H9 (cell line): ENCODE results near the gene EIF2D. TPM values are rescaled to one million over a fixed set of nuclear protein-coding genes. Genes with fewer than 3 reads are reported as not detected.

Source experiments
- DNase-seq: peaks from one replicate; pipeline ENCODE4 v3.0.0-alpha.2; 2017
- H2AFZ ChIP-seq: one replicate; pipeline ENCODE4 v1.6.1; 2013; ENCODE audit warnings: mild to moderate bottlenecking, low read length, control low read depth, moderate library complexity
- H2AK5ac ChIP-seq: 2 replicates; pipeline ENCODE4 v1.6.1; 2013; ENCODE audit warnings: low read length, control low read depth, mixed read lengths; ENCODE audit not compliant: insufficient read length
- H2BK120ac ChIP-seq: one replicate; pipeline ENCODE4 v1.6.1; 2013; ENCODE audit warnings: low read depth, mild to moderate bottlenecking, low read length, control low read depth, inconsistent platforms; ENCODE audit not compliant: poor library complexity, severe bottlenecking
- H2BK12ac ChIP-seq: 2 replicates; pipeline ENCODE4 v1.6.1; 2013; ENCODE audit warnings: low read length, control low read depth, mixed read lengths, low read depth; ENCODE audit not compliant: insufficient read length
- H2BK15ac ChIP-seq: 2 replicates; pipeline ENCODE4 v1.6.1; 2013; ENCODE audit warnings: low read depth, low read length, control low read depth
- H2BK20ac ChIP-seq: one replicate; pipeline ENCODE4 v1.6.1; 2013; ENCODE audit warnings: low read depth, mild to moderate bottlenecking, low read length, control low read depth, inconsistent platforms; ENCODE audit not compliant: poor library complexity, severe bottlenecking
- H2BK5ac ChIP-seq: 2 replicates; pipeline ENCODE4 v1.6.1; 2013; ENCODE audit warnings: low read length, control low read depth, mixed read lengths; ENCODE audit not compliant: insufficient read length
- H3K14ac ChIP-seq: 2 replicates; pipeline ENCODE4 v1.6.1; 2013; ENCODE audit warnings: low read length, control low read depth; ENCODE audit not compliant: insufficient read depth
- H3K18ac ChIP-seq: 2 replicates; pipeline ENCODE4 v1.6.1; 2013; ENCODE audit warnings: low read depth, mild to moderate bottlenecking, mixed read lengths, low read length, control low read depth; ENCODE audit not compliant: insufficient read length
- H3K23ac ChIP-seq: 2 replicates; pipeline ENCODE4 v1.6.1; 2013; ENCODE audit warnings: low read length, control low read depth, mixed read lengths, low read depth; ENCODE audit not compliant: insufficient read length
- H3K23me2 ChIP-seq: 2 replicates; pipeline ENCODE4 v1.6.1; 2013; ENCODE audit warnings: low read depth, mild to moderate bottlenecking, mixed read lengths, low read length, control low read depth; ENCODE audit not compliant: insufficient read length, poor library complexity, severe bottlenecking
- H3K27ac ChIP-seq: 2 replicates; pipeline ENCODE4 v1.5.1; 2013; ENCODE audit warnings: low read length, control low read depth, mixed read lengths, low read depth; ENCODE audit not compliant: insufficient read length
- H3K27me3 ChIP-seq: 2 replicates; pipeline ENCODE4 v1.6.1; 2013; ENCODE audit warnings: low read length, control low read depth, inconsistent platforms; ENCODE audit not compliant: insufficient read depth
- H3K4ac ChIP-seq: 2 replicates; pipeline ENCODE4 v1.6.1; 2013; ENCODE audit warnings: low read depth, mild to moderate bottlenecking, control low read depth, inconsistent platforms, low read length, moderate library complexity
- H3K4me1 ChIP-seq: 2 replicates; pipeline ENCODE4 v1.6.1; 2013; ENCODE audit warnings: low read length, control low read depth, inconsistent platforms; ENCODE audit not compliant: insufficient read depth
- H3K4me2 ChIP-seq: 2 replicates; pipeline ENCODE4 v1.6.1; 2013; ENCODE audit warnings: low read length, control low read depth, mixed read lengths; ENCODE audit not compliant: insufficient read length, insufficient read depth
- H3K56ac ChIP-seq: 2 replicates; pipeline ENCODE4 v1.6.1; 2013; ENCODE audit warnings: low read depth, mild to moderate bottlenecking, mixed read lengths, low read length, control low read depth; ENCODE audit not compliant: insufficient read length
- H3K79me1 ChIP-seq: 2 replicates; pipeline ENCODE4 v1.6.1; 2013; ENCODE audit warnings: low read depth, mild to moderate bottlenecking, moderate library complexity, low read length, control low read depth, inconsistent platforms; ENCODE audit not compliant: insufficient read depth, poor library complexity, severe bottlenecking
- H3K79me2 ChIP-seq: 2 replicates; pipeline ENCODE4 v1.6.1; 2013; ENCODE audit warnings: low read length, control low read depth, inconsistent platforms; ENCODE audit not compliant: insufficient read depth
- H3K9ac ChIP-seq: 2 replicates; pipeline ENCODE4 v1.6.1; 2013; ENCODE audit warnings: low read length, control low read depth, mixed read lengths; ENCODE audit not compliant: insufficient read length; ENCODE audit errors: extremely low read depth
- H3K9me3 ChIP-seq: one replicate; pipeline ENCODE4 v1.6.1; 2013; ENCODE audit warnings: low read depth, low read length, inconsistent platforms; ENCODE audit not compliant: control insufficient read depth
- H3T11ph ChIP-seq: one replicate; pipeline ENCODE4 v1.6.1; 2013; ENCODE audit warnings: mild to moderate bottlenecking, low read length, control low read depth, inconsistent platforms
- H4K20me1 ChIP-seq: one replicate; pipeline ENCODE4 v1.6.1; 2013; ENCODE audit not compliant: control insufficient read depth, insufficient read length, insufficient read depth
- H4K5ac ChIP-seq: 2 replicates; pipeline ENCODE4 v1.6.1; 2013; ENCODE audit warnings: low read depth, mild to moderate bottlenecking, mixed read lengths, low read length, control low read depth; ENCODE audit not compliant: insufficient read length
- H4K8ac ChIP-seq: replicated peaks from 2 replicates; pipeline ENCODE4 v1.6.1; 2013; ENCODE audit warnings: low read length, control low read depth, mixed read lengths, low read depth; ENCODE audit not compliant: insufficient read length
- H4K91ac ChIP-seq: 2 replicates; pipeline ENCODE4 v1.6.1; 2013; ENCODE audit warnings: low read depth, mild to moderate bottlenecking, moderate library complexity, mixed read lengths, low read length, control low read depth; ENCODE audit not compliant: insufficient read length
- H3K27ac Mint-ChIP-seq, 3 experiments: 2 replicates in 2 of 3; 3 replicates in 1 of 3; pipeline ENCODE4 v1.8.0; 2020 to 2021; ENCODE audit warnings: mixed read lengths in 3 of 3, mild to moderate bottlenecking in 1 of 3, moderate library complexity in 1 of 3
- H3K27me3 Mint-ChIP-seq: 2 replicates; pipeline ENCODE4 v1.8.0; 2021; ENCODE audit warnings: low read depth, mild to moderate bottlenecking, moderate library complexity, mixed read lengths
- H3K36me3 Mint-ChIP-seq, 3 experiments: 2 replicates in 2 of 3; 3 replicates in 1 of 3; pipeline ENCODE4 v1.8.0; 2020 to 2021; ENCODE audit warnings: low read depth in 3 of 3, mixed read lengths in 3 of 3; ENCODE audit not compliant: insufficient read depth in 1 of 3
- H3K4me1 Mint-ChIP-seq, 2 experiments: 2 replicates each; pipeline ENCODE4 v1.8.0; 2020; ENCODE audit warnings: mixed read lengths in 2 of 2
- H3K4me3 Mint-ChIP-seq, 2 experiments: 2 replicates in 1 of 2; 3 replicates in 1 of 2; pipeline ENCODE4 v1.8.0; 2020 to 2021; ENCODE audit warnings: mild to moderate bottlenecking in 2 of 2, mixed read lengths in 2 of 2, moderate library complexity in 1 of 2
- H3K9me3 Mint-ChIP-seq, 2 experiments: 2 replicates in 1 of 2; 3 replicates in 1 of 2; pipeline ENCODE4 v1.8.0; 2020; ENCODE audit warnings: mild to moderate bottlenecking in 2 of 2, mixed read lengths in 2 of 2, moderate library complexity in 1 of 2
- WGBS: extraction: QIAGEN DNeasy Blood & Tissue Kit; methylation state at CpG from one replicate; pipeline ENCODE4 v1.1.7; 2013; ENCODE audit warnings: missing lambda C conversion rate, low lambda C conversion rate, mixed read lengths; ENCODE audit not compliant: insufficient read length; ENCODE audit errors: extremely low coverage; 5-methylcytosine and 5-hydroxymethylcytosine counted together
- total RNA-seq: library from RNA; stranded (reverse); gene quantifications from 2 replicates; pipeline ENCODE4 v1.2.1, GENCODE V29; 2021
- TF ChIP-seq, protein P1 (sequence below): fragments of 200-600 bp; sonication (generic); conservative IDR thresholded peaks from 3 replicates; pipeline ENCODE4 v1.8.0; 2021; ENCODE audit warnings: antibody characterized with exemption, mild to moderate bottlenecking

The EIF2D gene
- total RNA-seq, 1 experiment from 2014 or later = 35.8 TPM

DNA sequence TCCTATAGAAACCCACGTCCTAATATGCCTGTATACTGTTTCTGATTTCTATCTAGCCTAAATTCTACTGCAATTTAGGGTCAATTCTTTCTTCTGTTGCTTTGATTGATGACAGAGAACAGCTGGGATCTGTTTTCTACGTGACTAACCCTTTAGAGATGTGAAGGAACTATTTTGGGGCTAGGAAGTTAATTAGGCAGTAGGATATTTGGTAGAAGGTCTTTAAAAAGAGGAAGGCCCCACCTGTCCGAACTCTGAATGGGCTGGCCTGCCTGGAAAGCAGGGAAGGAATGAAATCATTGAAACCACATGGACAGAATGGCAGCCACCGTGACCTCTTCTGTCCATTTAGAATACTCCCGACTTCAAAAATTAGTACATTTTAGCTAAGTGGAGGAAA, 21.0 kb downstream of the EIF2D start:
- Histone ChIP-seq H3K79me2 (no peaks in the 10 kb centered on the region), H4K20me1 (no peaks in the 10 kb centered on the region), H3K14ac (no peak overlapping the region), H3K4me2 (no peak overlapping the region), H2BK5ac (no peak overlapping the region), H3K56ac (no peak overlapping the region), H3K4ac (no peak overlapping the region), H4K8ac (no peak overlapping the region), H3K9ac (no peak overlapping the region), H2BK15ac (no peak overlapping the region), H3K27ac (no peak overlapping the region), H3K18ac (no peak overlapping the region), H2BK12ac (no peak overlapping the region), H3K27me3 (no peaks in the 10 kb centered on the region), H3K23ac (no peak overlapping the region), H2BK20ac (no peak overlapping the region), H4K5ac (no peak overlapping the region), H2AFZ (no peak overlapping the region), H2BK120ac (no peak overlapping the region), H3K9me3 (no peaks in the 10 kb centered on the region), H3K79me1 (no peaks in the 10 kb centered on the region), H4K91ac (no peak overlapping the region), H2AK5ac (no peak overlapping the region), H3K4me1 (no peaks in the 10 kb centered on the region), H3K23me2 (no peaks in the 10 kb centered on the region), H3T11ph (no peak overlapping the region)
- TF ChIP-seq, protein P1, sequence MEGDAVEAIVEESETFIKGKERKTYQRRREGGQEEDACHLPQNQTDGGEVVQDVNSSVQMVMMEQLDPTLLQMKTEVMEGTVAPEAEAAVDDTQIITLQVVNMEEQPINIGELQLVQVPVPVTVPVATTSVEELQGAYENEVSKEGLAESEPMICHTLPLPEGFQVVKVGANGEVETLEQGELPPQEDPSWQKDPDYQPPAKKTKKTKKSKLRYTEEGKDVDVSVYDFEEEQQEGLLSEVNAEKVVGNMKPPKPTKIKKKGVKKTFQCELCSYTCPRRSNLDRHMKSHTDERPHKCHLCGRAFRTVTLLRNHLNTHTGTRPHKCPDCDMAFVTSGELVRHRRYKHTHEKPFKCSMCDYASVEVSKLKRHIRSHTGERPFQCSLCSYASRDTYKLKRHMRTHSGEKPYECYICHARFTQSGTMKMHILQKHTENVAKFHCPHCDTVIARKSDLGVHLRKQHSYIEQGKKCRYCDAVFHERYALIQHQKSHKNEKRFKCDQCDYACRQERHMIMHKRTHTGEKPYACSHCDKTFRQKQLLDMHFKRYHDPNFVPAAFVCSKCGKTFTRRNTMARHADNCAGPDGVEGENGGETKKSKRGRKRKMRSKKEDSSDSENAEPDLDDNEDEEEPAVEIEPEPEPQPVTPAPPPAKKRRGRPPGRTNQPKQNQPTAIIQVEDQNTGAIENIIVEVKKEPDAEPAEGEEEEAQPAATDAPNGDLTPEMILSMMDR = no peak
- Mint-ChIP-seq H3K27me3 (no peaks in the 10 kb centered on the region), H3K9me3 (no peaks in the 10 kb centered on the region), H3K4me1 (0 out of 4 replicates have a peak, but pooled peaks cover 0 to 2% of the 10 kb centered on the region in 2 experiments), H3K36me3 (peaks cover 10 to 39% (median 33%) of the 10 kb centered on the region in 3 experiments; a peak in 6 of 7 replicates), H3K27ac (no peak overlapping the region), H3K4me3 (no peak overlapping the region)
- DNase-seq = no peak
- no CpG with 5 or more reads among the region's 5 CpGs for WGBS
